Prostate gland (tissue), 2 donors: ENCODE data around the gene DNAAF8. TPM values are rescaled to one million over a fixed set of nuclear protein-coding genes. Genes with fewer than 3 reads are reported as not detected.

ENCODE experiments used
- DNase-seq: peaks from one replicate; pipeline ENCODE4 v3.0.0-alpha.2; 2019; ENCODE audit warnings: low spot score
- H3K27ac ChIP-seq, 2 donors: fragments of 200-600 bp; sonication (generic); 2 replicates each; pipeline ENCODE4 v1.5.1; 2017 to 2019
- H3K27me3 ChIP-seq: fragments of 200-600 bp; sonication (generic); replicated peaks from 2 replicates; pipeline ENCODE4 v1.5.1; 2019; ENCODE audit not compliant: insufficient read depth
- H3K36me3 ChIP-seq, 2 donors: fragments of 200-600 bp; sonication (generic); 1 replicate in 1 of 2; 2 replicates in 1 of 2; pipeline versions ENCODE4 v1.5.1 to v1.8.1; 2017 to 2019
- H3K4me1 ChIP-seq: fragments of 200-600 bp; sonication (generic); replicated peaks from 2 replicates; pipeline ENCODE4 v1.5.1; 2019
- H3K4me3 ChIP-seq, 2 donors: fragments of 200-600 bp; sonication (generic); 2 replicates each; pipeline ENCODE4 v1.5.1; 2017 to 2019
- H3K9me3 ChIP-seq: fragments of 200-600 bp; sonication (generic); 2 replicates; pipeline ENCODE4 v1.5.1; 2017
- CTCF ChIP-seq, 4 experiments: fragments of 200-600 bp in 2 of 4; fragments of 450-650 bp in 2 of 4; sonication (generic) in 2 of 4; IDR thresholded peaks; 1 replicate in 3 of 4; 2 replicates in 1 of 4; pipeline ENCODE4 v1.5.1; 2016 to 2019; ENCODE audit warnings: antibody characterized with exemption in 4 of 4, mild to moderate bottlenecking in 2 of 4, moderate library complexity in 2 of 4
- POLR2A ChIP-seq: fragments of 450-650 bp; IDR thresholded peaks from one replicate; pipeline ENCODE4 v1.6.1; 2016; ENCODE audit warnings: antibody characterized with exemption, mild to moderate bottlenecking
- POLR2AphosphoS5 ChIP-seq: sonication (generic); formaldehyde crosslinking; IDR thresholded peaks from one replicate; pipeline ENCODE4 v1.6.1; 2017; ENCODE audit warnings: antibody characterized with exemption
- WGBS: methylation state at CpG from one replicate; pipeline ENCODE4 v1.1.5; 2018; 5-methylcytosine and 5-hydroxymethylcytosine counted together
- intact Hi-C: fragments of 100-400 bp; cut with DNase I; formaldehyde crosslinking; loops from one replicate; pipeline ENCODE4 v1.14.2; 2022
- total RNA-seq, 2 donors: library from RNA; depleted of rRNA; stranded (reverse); fragments of >200 nt; gene quantifications; one replicate each; pipeline ENCODE4 v1.1.0, GENCODE V29; 2016

DNAAF8 gene
- total RNA-seq, 2 donors from 2014 or later = 7.1 to 21.9 TPM

GRCh38 chr16:4693296-4693955 is 40.9 kb upstream of the DNAAF8 start, which contains the start of gene NUDT16L1:
TSS of gene NUDT16L1 (plus strand) at chr16:4693562. CDS start at chr16:4693727, 165 bp downstream.
- Histone ChIP-seq H3K27me3 (no peaks in the 10 kb centered on the region), H3K36me3 (peaks cover 0 to 4% of the 10 kb centered on the region in 2 donors), H3K9me3 (no peaks in the 10 kb centered on the region), H3K4me3 (peak within 1 kb of the TSS; percentile 90 to 99), H3K27ac (peak within 1 kb of the TSS; percentile 82 to 89), H3K4me1 (peaks cover 13% of the 10 kb centered on the region)
- TF ChIP-seq CTCF (IDR thresholded peaks at IDR 0.05) = peak in 2 of 4 experiments; percentile 73 to 74
- TF ChIP-seq POLR2A = peak; percentile 67
- TF ChIP-seq POLR2AphosphoS5 = peak; percentile 83
- WGBS = under 1% methylated on average over 66 of the region's 91 CpGs
- intact Hi-C loops = loop anchor here (5.0 kb wide), 2 partner anchors 81 to 264 kb away; partner anchors contain the start of genes SEC14L5 and UBALD1
- DNase-seq = peak; percentile 96

- intact Hi-C loops = loop anchor here (5.0 kb wide), 2 partner anchors 82 to 263 kb away; partner anchors contain the start of genes SEC14L5 and UBALD1
- peaks cover 13% of the 10 kb centered on the region for H3K4me1 ChIP-seq
- H3K27ac ChIP-seq = peak overlapping the region; percentile 79 to 89
- H3K36me3 ChIP-seq = peaks cover 4% of the 10 kb centered on the region in 2 donors
- 3% methylated on average over 9 of the region's 54 CpGs for WGBS
- H3K27me3 ChIP-seq = no peaks in the 10 kb centered on the region
- H3K9me3 ChIP-seq = no peaks in the 10 kb centered on the region
- H3K4me3 ChIP-seq = peak overlapping the region; percentile 90 to 99
- DNase-seq = no peak
- TF ChIP-seq POLR2AphosphoS5 = no peak
- no peak for TF ChIP-seq CTCF (IDR thresholded peaks at IDR 0.05)
- TF ChIP-seq POLR2A = no peak
These were observed 40.2 kb upstream of the DNAAF8 start for GRCh38 chr16:4693956-4694641.

- Histone ChIP-seq H3K27ac (peak overlapping the region; percentile 79 to 89), H3K36me3 (peaks cover 4 to 7% of the 10 kb centered on the region in 2 donors), H3K27me3 (no peaks in the 10 kb centered on the region), H3K4me3 (peak overlapping the region; percentile 90 to 99), H3K4me1 (peaks cover 13% of the 10 kb centered on the region), H3K9me3 (no peaks in the 10 kb centered on the region)
- TF ChIP-seq CTCF (IDR thresholded peaks at IDR 0.05) (peak in 1 of 4 experiments; percentile 18), POLR2AphosphoS5 (no peak), POLR2A (no peak)
- DNase-seq = no peak
- intact Hi-C loops = loop anchor here (5.0 kb wide), 2 partner anchors 83 to 262 kb away; partner anchors contain the start of genes SEC14L5 and UBALD1
- 25% methylated on average over 26 of the region's 26 CpGs for WGBS
These were observed 39.5 kb upstream of the DNAAF8 start for GRCh38 chr16:4694642-4695451.

- H3K36me3 ChIP-seq = peaks cover 7 to 9% of the 10 kb centered on the region in 2 donors
- H3K27me3 ChIP-seq = no peaks in the 10 kb centered on the region
- peaks cover 13% of the 10 kb centered on the region for H3K4me1 ChIP-seq
- DNase-seq = no peak
- H3K4me3 ChIP-seq = no peak overlapping the region
- intact Hi-C loops = no loop called here
- peak overlapping the region; percentile 79 to 89 for H3K27ac ChIP-seq
- WGBS = 42% methylated on average over 12 of the region's 12 CpGs
- no peaks in the 10 kb centered on the region for H3K9me3 ChIP-seq
- TF ChIP-seq CTCF (IDR thresholded peaks at IDR 0.05) = no peak
- no peak for TF ChIP-seq POLR2AphosphoS5
- TF ChIP-seq POLR2A = no peak
These were observed 38.7 kb upstream of the DNAAF8 start for GRCh38 chr16:4695473-4696171.
